Fibroblast of lung (primary cell): ENCODE results near the gene CCL13. TPM values are rescaled to one million over a fixed set of nuclear protein-coding genes. Genes with fewer than 3 reads are reported as not detected.

Experiments used
- DNase-seq, 2 donors: peaks; one replicate each; pipeline versions ENCODE4 v3.0.0 to v3.0.0-alpha.2; 2010; ENCODE audit warnings: low read depth in 2 of 2
- H2AFZ ChIP-seq: 2 replicates; pipeline ENCODE4 v1.5.1; 2012; ENCODE audit warnings: low read length, control low read depth, inconsistent platforms
- H3K27ac ChIP-seq: 2 replicates; pipeline ENCODE4 v1.5.1; 2011; ENCODE audit warnings: low read length, control low read depth; ENCODE audit not compliant: insufficient read depth
- H3K27me3 ChIP-seq: 2 replicates; pipeline ENCODE4 v1.5.1; 2011; ENCODE audit warnings: mild to moderate bottlenecking, low read length; ENCODE audit not compliant: control insufficient read depth, insufficient read depth
- H3K36me3 ChIP-seq: 2 replicates; pipeline ENCODE4 v1.5.1; 2011; ENCODE audit warnings: low read length; ENCODE audit not compliant: control insufficient read depth, insufficient read depth
- H3K4me1 ChIP-seq: 2 replicates; pipeline ENCODE4 v1.5.1; 2011; ENCODE audit warnings: low read length; ENCODE audit not compliant: control insufficient read depth, insufficient read depth; ENCODE audit errors: extremely low read depth
- H3K4me2 ChIP-seq: 2 replicates; pipeline ENCODE4 v1.5.1; 2011; ENCODE audit warnings: low read length, control low read depth; ENCODE audit not compliant: insufficient read depth; ENCODE audit errors: extremely low read depth
- H3K4me3 ChIP-seq, 4 experiments: fragments of 200-600 bp in 1 of 4; sonication (generic) in 1 of 4; replicated peaks in 1 of 4; 2 replicates each; pipeline ENCODE4 v1.5.1; 2011 to 2016; ENCODE audit warnings: low read length in 4 of 4, low read depth in 3 of 4, mild to moderate bottlenecking in 3 of 4, control low read depth in 2 of 4, inconsistent platforms in 1 of 4, mixed read lengths in 1 of 4; ENCODE audit not compliant: insufficient read depth in 1 of 4; ENCODE audit errors: control extremely low read depth in 1 of 4
- H3K79me2 ChIP-seq: 2 replicates; pipeline ENCODE4 v1.5.1; 2012; ENCODE audit warnings: mild to moderate bottlenecking, low read length, inconsistent platforms; ENCODE audit not compliant: control insufficient read depth, insufficient read depth
- H3K9ac ChIP-seq: 2 replicates; pipeline ENCODE4 v1.5.1; 2011; ENCODE audit warnings: mild to moderate bottlenecking, low read length, control low read depth; ENCODE audit not compliant: insufficient read depth
- H3K9me3 ChIP-seq: 2 replicates; pipeline ENCODE4 v1.5.1; 2012; ENCODE audit warnings: low read depth, low read length; ENCODE audit not compliant: control insufficient read depth, insufficient read depth
- H4K20me1 ChIP-seq: 2 replicates; pipeline ENCODE4 v1.5.1; 2011; ENCODE audit warnings: low read length; ENCODE audit not compliant: control insufficient read depth, insufficient read depth; ENCODE audit errors: extremely low read depth
- EZH2 ChIP-seq: IDR thresholded peaks from 2 replicates; pipeline ENCODE4 v1.5.1; 2012; ENCODE audit warnings: low read length, control low read depth, mild to moderate bottlenecking; ENCODE audit errors: missing control alignments
- polyA plus RNA-seq, 2 donors: library from polyadenylated mRNA; depleted of rRNA in 1 of 2; stranded (reverse) in 1 of 2; unstranded in 1 of 2; fragments of >200 nt; gene quantifications; 2 replicates each; pipeline ENCODE4 v1.2.1, GENCODE V29; 2011 to 2012; ENCODE audit warnings: missing spikeins in 1 of 2
- total RNA-seq: library from RNA; depleted of rRNA; stranded (reverse); fragments of >200 nt; gene quantifications from 2 replicates; pipeline ENCODE4 v1.2.1, GENCODE V29; 2014
- TF ChIP-seq, protein P1 (sequence below), 2 donors: IDR thresholded peaks in 1 of 2; conservative IDR thresholded peaks in 1 of 2; 1 replicate in 1 of 2; 2 replicates in 1 of 2; pipeline ENCODE4 v1.5.1; 2011 to 2012; ENCODE audit warnings: low read length in 2 of 2, control low read depth in 1 of 2, inconsistent platforms in 1 of 2, low read depth in 1 of 2, mild to moderate bottlenecking in 1 of 2

The CCL13 gene
- total and polyA plus RNA-seq, 2 donors (not counting 1 experiment from before 2014, with no cell fraction given), result 1.7 TPM; not detected in 1

GRCh38 chr17:34370997-34371395, 14.7 kb downstream of the CCL13 start:
- Histone ChIP-seq H4K20me1 (no peaks in the 10 kb centered on the region), H2AFZ (no peak overlapping the region), H3K4me1 (no peaks in the 10 kb centered on the region), H3K9me3 (no peaks in the 10 kb centered on the region), H3K9ac (no peak overlapping the region), H3K4me2 (no peak overlapping the region), H3K36me3 (no peaks in the 10 kb centered on the region), H3K79me2 (no peaks in the 10 kb centered on the region), H3K27ac (no peak overlapping the region), H3K4me3 (no peak overlapping the region), H3K27me3 (no peaks in the 10 kb centered on the region)
- no peak for DNase-seq
- TF ChIP-seq, protein P1, sequence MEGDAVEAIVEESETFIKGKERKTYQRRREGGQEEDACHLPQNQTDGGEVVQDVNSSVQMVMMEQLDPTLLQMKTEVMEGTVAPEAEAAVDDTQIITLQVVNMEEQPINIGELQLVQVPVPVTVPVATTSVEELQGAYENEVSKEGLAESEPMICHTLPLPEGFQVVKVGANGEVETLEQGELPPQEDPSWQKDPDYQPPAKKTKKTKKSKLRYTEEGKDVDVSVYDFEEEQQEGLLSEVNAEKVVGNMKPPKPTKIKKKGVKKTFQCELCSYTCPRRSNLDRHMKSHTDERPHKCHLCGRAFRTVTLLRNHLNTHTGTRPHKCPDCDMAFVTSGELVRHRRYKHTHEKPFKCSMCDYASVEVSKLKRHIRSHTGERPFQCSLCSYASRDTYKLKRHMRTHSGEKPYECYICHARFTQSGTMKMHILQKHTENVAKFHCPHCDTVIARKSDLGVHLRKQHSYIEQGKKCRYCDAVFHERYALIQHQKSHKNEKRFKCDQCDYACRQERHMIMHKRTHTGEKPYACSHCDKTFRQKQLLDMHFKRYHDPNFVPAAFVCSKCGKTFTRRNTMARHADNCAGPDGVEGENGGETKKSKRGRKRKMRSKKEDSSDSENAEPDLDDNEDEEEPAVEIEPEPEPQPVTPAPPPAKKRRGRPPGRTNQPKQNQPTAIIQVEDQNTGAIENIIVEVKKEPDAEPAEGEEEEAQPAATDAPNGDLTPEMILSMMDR (conservative IDR thresholded peaks at IDR 0.05 in 1 of 2, IDR thresholded peaks at IDR 0.05 in 1 of 2; ENCODE audit: low read depth in 1 of 2, low read length in 2 of 2), result no peak
- TF ChIP-seq EZH2, result no peak

- Histone ChIP-seq H2AFZ (no peak overlapping the region), H3K27me3 (no peaks in the 10 kb centered on the region), H4K20me1 (no peaks in the 10 kb centered on the region), H3K9ac (no peak overlapping the region), H3K9me3 (no peaks in the 10 kb centered on the region), H3K27ac (no peak overlapping the region), H3K36me3 (no peaks in the 10 kb centered on the region), H3K4me2 (no peak overlapping the region), H3K4me3 (no peak overlapping the region), H3K4me1 (no peaks in the 10 kb centered on the region), H3K79me2 (no peaks in the 10 kb centered on the region)
- TF ChIP-seq EZH2, result no peak
- TF ChIP-seq, protein P1 (conservative IDR thresholded peaks at IDR 0.05 in 1 of 2, IDR thresholded peaks at IDR 0.05 in 1 of 2; ENCODE audit: low read depth in 1 of 2, low read length in 2 of 2), result no peak
- DNase-seq, result no peak
These were observed 15.3 kb downstream of the CCL13 start for GRCh38 chr17:34371405-34372100.

DNA sequence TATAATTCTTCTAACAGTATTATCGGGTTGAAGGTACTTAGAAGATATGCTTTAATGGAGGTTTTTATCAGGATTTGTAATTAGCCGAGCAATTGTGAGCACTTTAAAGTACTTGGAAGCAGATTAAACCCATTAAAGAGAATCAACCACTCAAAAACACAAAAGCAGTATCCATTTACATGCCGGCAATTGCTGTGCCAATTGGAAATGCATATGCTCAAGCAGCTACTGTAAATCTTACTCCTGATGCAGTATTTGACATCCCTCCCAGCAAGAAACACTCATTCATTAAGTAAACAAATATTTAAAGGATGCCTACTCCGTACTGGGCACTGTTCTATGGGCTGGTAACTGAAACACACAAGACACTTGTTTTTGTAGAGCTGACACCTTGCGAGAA, 18.2 kb downstream of the CCL13 start:
- no peak overlapping the region for H3K4me3 ChIP-seq
- H3K79me2 ChIP-seq, result no peaks in the 10 kb centered on the region
- no peaks in the 10 kb centered on the region for H3K27me3 ChIP-seq
- H3K9ac ChIP-seq, result no peak overlapping the region
- no peak overlapping the region for H3K4me2 ChIP-seq
- TF ChIP-seq, protein P1 (conservative IDR thresholded peaks at IDR 0.05 in 1 of 2, IDR thresholded peaks at IDR 0.05 in 1 of 2; ENCODE audit: low read depth in 1 of 2, low read length in 2 of 2), result no peak
- TF ChIP-seq EZH2, result no peak
- no peaks in the 10 kb centered on the region for H3K36me3 ChIP-seq
- H2AFZ ChIP-seq, result no peak overlapping the region
- H3K4me1 ChIP-seq, result no peaks in the 10 kb centered on the region
- no peaks in the 10 kb centered on the region for H3K9me3 ChIP-seq
- no peaks in the 10 kb centered on the region for H4K20me1 ChIP-seq
- H3K27ac ChIP-seq, result no peak overlapping the region
- no peak for DNase-seq
